GM12878 (cell line): ENCODE data around the gene OAF. TPM values are rescaled to one million over a fixed set of nuclear protein-coding genes. Genes with fewer than 3 reads are reported as not detected.

Experiments
- ATAC-seq: fragments of 200-7000 bp; cut with Tn5 transposase; 3 replicates; pipeline ENCODE4 v1.9.1; 2020; ENCODE audit warnings: mild to moderate bottlenecking, moderate library complexity
- BruUV-seq: library from RNA; stranded (reverse); fragments of 400-500 nt; replicated peaks from 2 replicates; lab custom pipeline; 2021; lab: Mats Ljungman, UMichigan
- CTCF ChIA-PET: fragments of 300-600 bp; sonication (Branson Sonifier 250); formaldehyde crosslinking; extraction: SDS; loops from one replicate; lab custom pipeline; 2021; ENCODE audit warnings: inconsistent platforms; lab: Yijun Ruan, JAX
- POLR2A ChIA-PET: fragments of 350-600 bp; formaldehyde crosslinking; extraction: SDS; loops from one replicate; lab custom pipeline; 2021; ENCODE audit warnings: inconsistent platforms; lab: Charles Lee
- RAD21 ChIA-PET: fragments of 300-600 bp; sonication (Branson Sonifier 250); formaldehyde crosslinking; loops from one replicate; lab custom pipeline; 2023; ENCODE audit warnings: antibody characterized with exemption; ENCODE audit not compliant: unreplicated experiment; lab: Charles Lee
- SMC1A ChIA-PET: fragments of 300-600 bp; sonication (Branson Sonifier 250); formaldehyde crosslinking; loops from one replicate; lab custom pipeline; 2023; ENCODE audit not compliant: unreplicated experiment, uncharacterized antibody; lab: Charles Lee
- DNase-seq: peaks from one replicate; pipeline ENCODE4 v3.0.0-alpha.2; 2011; ENCODE audit warnings: low read depth, low spot score
- FAIRE-seq: peaks from 3 replicates; lab custom pipeline; 2011; peaks lifted over from hg19 to GRCh38; lab: Jason Lieb, UNC
- H2AFZ ChIP-seq: 2 replicates; pipeline ENCODE4 v1.6.0; 2011; ENCODE audit warnings: low read depth, low read length, control low read depth; ENCODE audit not compliant: control insufficient read depth
- H3K27ac ChIP-seq: 2 replicates; pipeline ENCODE4 v1.5.1; 2011; ENCODE audit warnings: control low read depth; ENCODE audit not compliant: control insufficient read depth, insufficient read depth
- H3K27me3 ChIP-seq, 2 experiments: replicated peaks in 1 of 2; 2 replicates each; pipeline versions ENCODE4 v1.6.0 to v1.6.1; 2011; ENCODE audit warnings: low read length in 1 of 2; ENCODE audit not compliant: control insufficient read depth in 2 of 2, insufficient read depth in 2 of 2
- H3K36me3 ChIP-seq, 2 experiments: 2 replicates each; pipeline ENCODE4 v1.5.1; 2011; ENCODE audit warnings: low read length in 1 of 2; ENCODE audit not compliant: control insufficient read depth in 2 of 2, insufficient read depth in 2 of 2
- H3K4me1 ChIP-seq: 2 replicates; pipeline ENCODE4 v1.6.1; 2011; ENCODE audit warnings: mild to moderate bottlenecking, low read length, moderate library complexity, mixed read lengths; ENCODE audit not compliant: control insufficient read depth, insufficient read depth
- H3K4me2 ChIP-seq: 2 replicates; pipeline ENCODE4 v1.6.0; 2011; ENCODE audit warnings: control low read depth; ENCODE audit not compliant: control insufficient read depth, insufficient read depth
- H3K4me3 ChIP-seq: fragments of 200-600 bp; sonication (generic); 2 replicates; pipeline ENCODE4 v1.5.1; 2016
- H3K79me2 ChIP-seq: 2 replicates; pipeline ENCODE4 v1.6.0; 2011; ENCODE audit warnings: low read length; ENCODE audit not compliant: control insufficient read depth, insufficient read depth
- H3K9ac ChIP-seq: 2 replicates; pipeline ENCODE4 v1.8.0; 2011; ENCODE audit warnings: low read length, control low read depth, mixed read lengths; ENCODE audit not compliant: control insufficient read depth, insufficient read depth
- H3K9me3 ChIP-seq: replicated peaks from 3 replicates; pipeline ENCODE4 v1.5.1; 2011; ENCODE audit warnings: mild to moderate bottlenecking, low read length; ENCODE audit not compliant: control insufficient read depth, insufficient read depth
- H4K20me1 ChIP-seq: 2 replicates; pipeline ENCODE4 v1.6.0; 2011; ENCODE audit not compliant: control insufficient read depth, insufficient read depth
- TARDBP ChIP-seq: IDR thresholded peaks from 2 replicates; pipeline ENCODE4 v1.6.1; 2016; ENCODE audit warnings: borderline replicate concordance
- WGBS: methylation state at CpG from one replicate; pipeline ENCODE4 v1.1.6; 2016; ENCODE audit warnings: low lambda C conversion rate; ENCODE audit not compliant: insufficient replicate concordance, insufficient coverage; ENCODE audit errors: missing lambda C conversion rate; 5-methylcytosine and 5-hydroxymethylcytosine counted together
- in situ Hi-C: fragments of 300-500 bp; cut with MboI; formaldehyde crosslinking; loops from 9 replicates; pipeline ENCODE4 v1.14.3; 2018; ENCODE audit warnings: mixed read lengths
- intact Hi-C: fragments of 100-400 bp; cut with micrococcal nuclease; formaldehyde crosslinking; loops from one replicate; pipeline ENCODE4 v1.14.2; 2022; ENCODE audit not compliant: unreplicated experiment
- polyA plus RNA-seq, 11 experiments: library from polyadenylated mRNA; depleted of rRNA in 4 of 11; unstranded in 6 of 11; stranded (reverse) in 5 of 11; fragments of >200 nt; fragmentation: Nextera tagmentation in 4 of 11; fragmentation: Illumina TruSeq in 1 of 11; extraction: Ambion mirVana in 4 of 11; extraction: Trizol in 1 of 11; gene quantifications; 1 replicate in 1 of 11; 2 replicates in 10 of 11; pipeline versions ENCODE4 v1.2.1 to v1.2.3, GENCODE V29; 2011 to 2016; ENCODE audit warnings: inconsistent platforms in 2 of 11, missing spikeins in 2 of 11, low read depth in 1 of 11
- total RNA-seq, 4 experiments: library from RNA; depleted of rRNA in 3 of 4; stranded (reverse); fragments of >200 nt in 3 of 4; fragmentation: Illumina TruSeq in 1 of 4; extraction: Trizol in 1 of 4; gene quantifications; 2 replicates each; pipeline versions ENCODE4 v1.2.1 to v1.2.3, GENCODE V29; 2013 to 2021
- TF ChIP-seq, protein P1 (sequence below), 3 experiments: IDR thresholded peaks in 2 of 3; conservative IDR thresholded peaks in 1 of 3; 2 replicates each; pipeline ENCODE4 v1.5.1; 2011; ENCODE audit warnings: low read depth in 3 of 3, low read length in 3 of 3, mild to moderate bottlenecking in 3 of 3, control low read depth in 2 of 3, moderate library complexity in 2 of 3, inconsistent platforms in 1 of 3, mixed read lengths in 1 of 3; ENCODE audit not compliant: control insufficient read depth in 2 of 3, insufficient read depth in 1 of 3; ENCODE audit errors: extremely low read depth in 1 of 3

The OAF gene
- total and polyA plus RNA-seq, 10 of the 15 experiments (the other 5 are each of a cell fraction or from before 2014, with no cell fraction given) = 0.10 to 4.7 (median 1.1) TPM

DNA sequence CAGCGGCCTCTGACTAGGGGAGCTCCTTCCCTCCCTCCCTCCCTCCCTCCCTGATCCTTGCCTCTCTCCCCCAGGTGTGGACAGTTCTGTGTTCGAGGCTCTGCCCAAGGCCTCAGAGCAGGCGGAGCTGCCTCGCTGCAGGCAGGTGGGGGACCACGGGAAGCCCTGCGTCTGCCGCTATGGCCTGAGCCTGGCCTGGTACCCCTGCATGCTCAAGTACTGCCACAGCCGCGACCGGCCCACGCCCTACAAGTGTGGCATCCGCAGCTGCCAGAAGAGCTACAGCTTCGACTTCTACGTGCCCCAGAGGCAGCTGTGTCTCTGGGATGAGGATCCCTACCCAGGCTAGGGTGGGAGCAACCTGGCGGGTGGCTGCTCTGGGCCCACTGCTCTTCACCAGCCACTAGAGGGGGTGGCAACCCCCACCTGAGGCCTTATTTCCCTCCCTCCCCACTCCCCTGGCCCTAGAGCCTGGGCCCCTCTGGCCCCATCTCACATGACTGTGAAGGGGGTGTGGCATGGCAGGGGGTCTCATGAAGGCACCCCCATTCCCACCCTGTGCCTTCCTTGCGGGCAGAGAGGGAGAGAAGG lies 18.1 kb downstream of the OAF start:
- intact Hi-C loops = loop anchor here (1.0 to 10.0 kb wide), 2 partner anchors 57 to 744 kb away; no protein-coding TSS in a partner anchor
- Histone ChIP-seq H3K36me3 (no peaks in the 10 kb centered on the region), H3K9me3 (no peaks in the 10 kb centered on the region; the same call in 2 of the 3 replicates), H3K27ac (no peak overlapping the region), H3K79me2 (no peaks in the 10 kb centered on the region), H3K4me2 (no peak overlapping the region), H3K27me3 (peaks cover 3 to 7% of the 10 kb centered on the region in 2 experiments), H3K4me3 (no peak overlapping the region)
- CTCF ChIA-PET = interaction anchor here (0.6 to 18.4 kb wide), 12 partner anchors 15 to 73 kb away, joined by 3 to 783 read pairs (median 4); no protein-coding TSS in a partner anchor
- POLR2A ChIA-PET = no interaction called here
- no peak for DNase-seq
- SMC1A ChIA-PET = interaction anchor here (0.7 to 11.4 kb wide), 7 partner anchors 11 to 71 kb away, joined by 3 to 372 read pairs (median 5); partner anchors contain the start of gene POU2F3
- TF ChIP-seq, protein P1, sequence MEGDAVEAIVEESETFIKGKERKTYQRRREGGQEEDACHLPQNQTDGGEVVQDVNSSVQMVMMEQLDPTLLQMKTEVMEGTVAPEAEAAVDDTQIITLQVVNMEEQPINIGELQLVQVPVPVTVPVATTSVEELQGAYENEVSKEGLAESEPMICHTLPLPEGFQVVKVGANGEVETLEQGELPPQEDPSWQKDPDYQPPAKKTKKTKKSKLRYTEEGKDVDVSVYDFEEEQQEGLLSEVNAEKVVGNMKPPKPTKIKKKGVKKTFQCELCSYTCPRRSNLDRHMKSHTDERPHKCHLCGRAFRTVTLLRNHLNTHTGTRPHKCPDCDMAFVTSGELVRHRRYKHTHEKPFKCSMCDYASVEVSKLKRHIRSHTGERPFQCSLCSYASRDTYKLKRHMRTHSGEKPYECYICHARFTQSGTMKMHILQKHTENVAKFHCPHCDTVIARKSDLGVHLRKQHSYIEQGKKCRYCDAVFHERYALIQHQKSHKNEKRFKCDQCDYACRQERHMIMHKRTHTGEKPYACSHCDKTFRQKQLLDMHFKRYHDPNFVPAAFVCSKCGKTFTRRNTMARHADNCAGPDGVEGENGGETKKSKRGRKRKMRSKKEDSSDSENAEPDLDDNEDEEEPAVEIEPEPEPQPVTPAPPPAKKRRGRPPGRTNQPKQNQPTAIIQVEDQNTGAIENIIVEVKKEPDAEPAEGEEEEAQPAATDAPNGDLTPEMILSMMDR (IDR thresholded peaks at IDR 0.05 in 2 of 3, conservative IDR thresholded peaks at IDR 0.05 in 1 of 3; ENCODE audit: control insufficient read depth in 2 of 3, extremely low read depth in 1 of 3, insufficient read depth in 1 of 3, low read depth in 3 of 3, low read length in 3 of 3) = peak; percentile 24 to 41 (median 38); a peak in 5 of 6 replicates
- no peak for TF ChIP-seq TARDBP
- TF ChIP-seq, all 136 proteins: peak for 1
- RAD21 ChIA-PET = interaction anchor here (0.8 to 13.5 kb wide), 5 partner anchors 14 to 72 kb away, joined by 3 to 348 read pairs (median 3); no protein-coding TSS in a partner anchor
- peaks cover 8% of the 10 kb centered on the region for H3K4me1 ChIP-seq
- no peaks in the 10 kb centered on the region for H4K20me1 ChIP-seq
- no peak overlapping the region for H3K9ac ChIP-seq
- 59% methylated on average over 14 of the region's 16 CpGs for WGBS
- in situ Hi-C loops = loop anchor here (5.0 kb wide), 1 partner anchor 57 kb away; no protein-coding TSS in a partner anchor
- FAIRE-seq (no peak), ATAC-seq (peak; percentile 69)
- H2AFZ ChIP-seq = no peak overlapping the region
- no TSS peak for BruUV-seq
